ENCODE data around the gene ATP11B. TPM values are rescaled to one million over a fixed set of nuclear protein-coding genes. Genes with fewer than 3 reads are reported as not detected.

The ATP11B gene
- total and polyA plus RNA-seq, 9 of the 15 experiments (the other 6 are each of a cell fraction or from before 2014, with no cell fraction given) = 11.9 to 68.7 (median 41.8) TPM

GRCh38 chr3:182891364-182891763, 98.1 kb downstream of the ATP11B start:
- BruUV-seq (replicated peaks) = no TSS peak
- intact Hi-C loops (cut with micrococcal nuclease) = no loop called here

More at GRCh38 chr3:182891364-182891763, 98.1 kb downstream of the ATP11B start:
- no peaks in the 10 kb centered on the region for H3K9me1 ChIP-seq (ENCODE audit: control insufficient read depth, insufficient read depth, low read length)
- H3K36me3 ChIP-seq (ENCODE audit: control insufficient read depth, insufficient read depth, low read length) = peaks cover 53% of the 10 kb centered on the region
- no peak for FAIRE-seq
- no peaks in the 10 kb centered on the region for H3K79me2 ChIP-seq (ENCODE audit: control insufficient read depth, insufficient read depth, low read length)
- H3K4me3 ChIP-seq = no peak overlapping the region
- no peaks in the 10 kb centered on the region for H3K27me3 ChIP-seq (ENCODE audit: control insufficient read depth in 2 of 2, insufficient read depth in 2 of 2, low read length in 2 of 2)
- H4K20me1 ChIP-seq (replicated peaks; ENCODE audit: control insufficient read depth, insufficient read depth, low read length) = no peaks in the 10 kb centered on the region
- no peak overlapping the region for H3K4me2 ChIP-seq (ENCODE audit: insufficient read depth, low read length)
- no peak for DNase-seq (ENCODE audit: extremely low read depth in 1 of 4, low spot score in 3 of 4)
- no peak for ATAC-seq
- POLR2A ChIA-PET = no interaction called here
- in situ Hi-C loops (cut with MboI) = no loop called here
- no peak overlapping the region for H2AFZ ChIP-seq (ENCODE audit: low read depth, low read length)
- no peaks in the 10 kb centered on the region for H3K9me3 ChIP-seq (replicated peaks; ENCODE audit: control insufficient read depth, insufficient read depth, low read depth, low read length)
- no peak overlapping the region for H3K27ac ChIP-seq (ENCODE audit: extremely low read depth, low read depth, low read length)
- no peak overlapping the region for H3K9ac ChIP-seq (ENCODE audit: insufficient read depth in 1 of 2, low read depth in 2 of 2, low read length in 2 of 2)
- H3K4me1 ChIP-seq (replicated peaks in 1 of 2; ENCODE audit: control insufficient read depth in 2 of 2, insufficient read depth in 2 of 2, low read length in 2 of 2) = peaks cover 0 to 3% of the 10 kb centered on the region in 2 experiments; a peak in 3 of 5 replicates
- CTCF ChIA-PET (ENCODE audit: low intra/inter-chr PET ratio) = no interaction called here
- TF ChIP-seq COPS2 (conservative IDR thresholded peaks at IDR 0.05) = no peak
- no peak for TF ChIP-seq ELF1 (tag; IDR thresholded peaks at IDR 0.05)
- TF ChIP-seq KDM5B (IDR thresholded peaks at IDR 0.05; ENCODE audit: insufficient replicate concordance, low read depth, low read length) = no peak
- no peak for TF ChIP-seq L3MBTL2 (IDR thresholded peaks at IDR 0.05)
- TF ChIP-seq FOXP4 (CRISPR knock-in tag; IDR thresholded peaks at IDR 0.05; ENCODE audit: borderline replicate concordance) = no peak
- no peak for TF ChIP-seq ZNF146 (CRISPR knock-in tag; IDR thresholded peaks at IDR 0.05; ENCODE audit: unreplicated experiment)
- TF ChIP-seq CEBPB (tag; IDR thresholded peaks at IDR 0.05) = peak; percentile 92
- no peak for TF ChIP-seq CEBPG (CRISPR knock-in tag; IDR thresholded peaks at IDR 0.05)
- TF ChIP-seq CEBPG (tag; conservative IDR thresholded peaks at IDR 0.05 in 1 of 2, IDR thresholded peaks at IDR 0.05 in 1 of 2) = peak; percentile 66 to 97; a peak in 3 of 4 replicates
- TF ChIP-seq TEAD2 (tag; IDR thresholded peaks at IDR 0.05) = no peak
- no peak for TF ChIP-seq EGR1 (conservative IDR thresholded peaks at IDR 0.05)
- TF ChIP-seq FOXP1 (CRISPR knock-in tag; IDR thresholded peaks at IDR 0.05) = no peak
- WGBS (ENCODE audit: insufficient coverage, low coverage, missing lambda C conversion rate) = 100% methylated on average over 1 of the region's 1 CpG
